SK-N-SH treated with all-trans-retinoic acid at 6 μM for 48 hours (cell line): ENCODE data around the gene CAPN12.

Source experiments
- OSR1 ChIP-seq: fragments of 250-450 bp; sonication (Bioruptor Pico); IDR thresholded peaks from 2 replicates; pipeline ENCODE4 v1.8.0; 2022; ENCODE audit warnings: moderate library complexity, mild to moderate bottlenecking, inconsistent platforms
- SNAI2 ChIP-seq: fragments of 250-450 bp; sonication (Bioruptor Pico); IDR thresholded peaks from 2 replicates; pipeline ENCODE4 v1.5.0; 2020; ENCODE audit warnings: mild to moderate bottlenecking, moderate library complexity
- ZFP3 ChIP-seq: fragments of 250-450 bp; sonication (Bioruptor Pico); IDR thresholded peaks from 2 replicates; pipeline ENCODE4 v1.5.0; 2020; ENCODE audit warnings: mild to moderate bottlenecking, moderate library complexity

DNA sequence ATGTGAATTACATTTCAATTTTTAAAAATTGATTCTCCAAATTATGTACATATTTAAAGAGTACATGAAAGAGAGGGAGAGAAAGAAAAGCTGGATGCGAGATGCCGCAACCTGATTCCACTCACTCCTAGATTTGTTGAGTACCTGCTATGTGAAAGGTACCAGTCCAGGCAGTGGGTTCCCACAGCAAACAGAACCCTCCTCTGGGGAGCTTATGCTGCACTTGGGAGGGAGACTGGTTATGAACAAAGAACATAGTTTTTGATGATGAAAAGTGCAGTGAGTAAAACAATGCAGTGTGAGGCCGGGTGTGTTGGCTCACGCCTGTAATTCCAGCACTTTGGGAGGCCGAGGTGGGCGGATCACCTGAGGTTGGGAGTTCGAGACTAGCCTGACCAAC lies 53.4 kb downstream of the CAPN12 start:
- TF ChIP-seq OSR1 (CRISPR knock-in tag): no peak
- no peak for TF ChIP-seq ZFP3 (CRISPR knock-in tag)
- no peak for TF ChIP-seq SNAI2 (CRISPR knock-in tag)
